RWPE1 (cell line): ENCODE results near the gene OOSP4B.

Source experiments
- CTCF ChIA-PET: fragments of 350-600 bp; sonication (Branson Sonifier 250); formaldehyde crosslinking; extraction: SDS; loops from one replicate; lab custom pipeline; 2021; lab: Yijun Ruan, JAX
- POLR2A ChIA-PET: fragments of 400-600 bp; formaldehyde crosslinking; extraction: SDS; loops from one replicate; lab custom pipeline; 2020; ENCODE audit warnings: antibody characterized with exemption; ENCODE audit not compliant: low non-redundant PET; lab: Yijun Ruan, JAX
- DNase-seq: peaks from one replicate; pipeline ENCODE4 v3.0.0; 2012; ENCODE audit warnings: low spot score
- H3K27ac ChIP-seq: fragments of 450-650 bp; 2 replicates; pipeline ENCODE4 v1.5.1; 2017
- TF ChIP-seq, protein P1 (sequence below): fragments of 450-650 bp; conservative IDR thresholded peaks from 2 replicates; pipeline ENCODE4 v1.5.1; 2017; ENCODE audit warnings: low read depth, mild to moderate bottlenecking

Gene OOSP4B

GRCh38 chr11:59984368-59984767 is 32.6 kb upstream of the OOSP4B start:
- ChIA-PET CTCF (no interaction called here), POLR2A (no interaction called here)
- no peak overlapping the region for H3K27ac ChIP-seq
- DNase-seq = no peak
- TF ChIP-seq, protein P1, sequence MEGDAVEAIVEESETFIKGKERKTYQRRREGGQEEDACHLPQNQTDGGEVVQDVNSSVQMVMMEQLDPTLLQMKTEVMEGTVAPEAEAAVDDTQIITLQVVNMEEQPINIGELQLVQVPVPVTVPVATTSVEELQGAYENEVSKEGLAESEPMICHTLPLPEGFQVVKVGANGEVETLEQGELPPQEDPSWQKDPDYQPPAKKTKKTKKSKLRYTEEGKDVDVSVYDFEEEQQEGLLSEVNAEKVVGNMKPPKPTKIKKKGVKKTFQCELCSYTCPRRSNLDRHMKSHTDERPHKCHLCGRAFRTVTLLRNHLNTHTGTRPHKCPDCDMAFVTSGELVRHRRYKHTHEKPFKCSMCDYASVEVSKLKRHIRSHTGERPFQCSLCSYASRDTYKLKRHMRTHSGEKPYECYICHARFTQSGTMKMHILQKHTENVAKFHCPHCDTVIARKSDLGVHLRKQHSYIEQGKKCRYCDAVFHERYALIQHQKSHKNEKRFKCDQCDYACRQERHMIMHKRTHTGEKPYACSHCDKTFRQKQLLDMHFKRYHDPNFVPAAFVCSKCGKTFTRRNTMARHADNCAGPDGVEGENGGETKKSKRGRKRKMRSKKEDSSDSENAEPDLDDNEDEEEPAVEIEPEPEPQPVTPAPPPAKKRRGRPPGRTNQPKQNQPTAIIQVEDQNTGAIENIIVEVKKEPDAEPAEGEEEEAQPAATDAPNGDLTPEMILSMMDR = no peak

DNA sequence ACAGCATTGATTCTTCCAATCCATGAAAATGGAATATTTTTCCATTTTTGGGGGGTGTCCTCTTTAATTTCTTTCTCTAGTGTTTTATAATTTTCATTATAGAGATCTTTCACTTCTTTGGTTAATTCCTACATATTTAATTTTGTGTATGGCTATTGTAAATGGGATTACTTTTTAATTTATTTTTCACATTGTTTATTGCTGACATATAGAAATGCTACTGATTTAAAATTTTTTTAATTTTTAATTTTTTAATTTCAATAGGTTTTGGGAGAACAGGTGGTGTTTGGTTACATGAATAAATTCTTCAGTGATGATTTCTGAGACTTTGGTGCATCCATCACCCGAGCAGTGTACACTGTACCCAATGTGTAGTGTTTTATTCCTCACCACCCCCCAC is 26.6 kb upstream of the OOSP4B start:
- TF ChIP-seq, protein P1 = no peak
- ChIA-PET POLR2A (no interaction called here), CTCF (no interaction called here)
- no peak for DNase-seq
- H3K27ac ChIP-seq = no peak overlapping the region

GRCh38 chr11:59992425-59992824 is 24.6 kb upstream of the OOSP4B start:
- H3K27ac ChIP-seq = no peak overlapping the region
- no peak for DNase-seq
- CTCF ChIA-PET = interaction anchor here (0.7 kb wide), 1 partner anchor 15 kb away, joined by 3 read pairs; no protein-coding TSS in a partner anchor
- POLR2A ChIA-PET = no interaction called here
- TF ChIP-seq, protein P1 = no peak

GRCh38 chr11:59997800-59998199 is 19.2 kb upstream of the OOSP4B start:
- TF ChIP-seq, protein P1 = no peak
- DNase-seq = no peak
- H3K27ac ChIP-seq = no peak overlapping the region
- ChIA-PET POLR2A (no interaction called here), CTCF (interaction anchor here (0.7 kb wide), 1 partner anchor 479 kb away, joined by 6 read pairs; no protein-coding TSS in a partner anchor)

DNA sequence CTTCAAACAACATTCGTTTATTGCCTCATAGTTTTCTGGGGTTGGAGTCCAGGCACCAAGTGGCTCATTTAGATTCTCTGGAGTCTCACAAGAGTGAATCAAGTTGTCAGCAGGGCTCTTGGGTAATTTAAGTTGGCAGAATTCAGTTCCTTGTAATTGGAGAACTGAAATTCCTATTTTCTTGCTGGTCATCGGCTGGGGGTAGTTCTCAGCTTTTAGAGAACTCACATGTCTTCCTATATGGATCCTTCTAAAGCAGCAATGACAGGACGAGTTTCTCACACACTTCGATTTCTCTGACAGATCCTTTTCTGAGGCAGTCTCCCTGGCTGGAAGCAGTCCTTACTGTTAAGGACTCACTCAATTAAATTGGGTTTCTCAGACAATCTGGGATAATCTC is 17.3 kb upstream of the OOSP4B start:
- H3K27ac ChIP-seq = no peak overlapping the region
- ChIA-PET POLR2A (no interaction called here), CTCF (no interaction called here)
- TF ChIP-seq, protein P1 = no peak
- DNase-seq = no peak

GRCh38 chr11:60003729-60004128 is 13.3 kb upstream of the OOSP4B start:
- DNase-seq = no peak
- ChIA-PET POLR2A (no interaction called here), CTCF (no interaction called here)
- no peak overlapping the region for H3K27ac ChIP-seq
- TF ChIP-seq, protein P1 = no peak
